Measurements from ENCODE around the gene PPP2R2C.

PPP2R2C gene

GRCh38 chr4:6362243-6362885 lies 110.0 kb downstream of the PPP2R2C start:
- Histone ChIP-seq H3K36me3 (ENCODE audit: low read depth) (no peaks in the 10 kb centered on the region), H3K4me3 (ENCODE audit: severe bottlenecking) (no peak overlapping the region), H3K9me3 (ENCODE audit: severe bottlenecking) (no peaks in the 10 kb centered on the region), H3K27ac (ENCODE audit: poor library complexity, severe bottlenecking) (no peak overlapping the region), H3K4me1 (ENCODE audit: insufficient read depth, poor library complexity, severe bottlenecking) (no peaks in the 10 kb centered on the region), H3K27me3 (ENCODE audit: insufficient read depth, poor library complexity, severe bottlenecking) (peaks cover 5% of the 10 kb centered on the region)
- no peak for TF ChIP-seq CTCF (IDR thresholded peaks at IDR 0.05; ENCODE audit: poor library complexity, severe bottlenecking)
- DNase-seq (ENCODE audit: low spot score), result no peak
- ATAC-seq (ENCODE audit: low read depth), result no peak

GRCh38 chr4:6361076-6361784 lies 111.2 kb downstream of the PPP2R2C start:
- no peak for TF ChIP-seq CTCF (IDR thresholded peaks at IDR 0.05; ENCODE audit: poor library complexity, severe bottlenecking)
- H3K27ac ChIP-seq (ENCODE audit: poor library complexity, severe bottlenecking), result no peak overlapping the region
- H3K27me3 ChIP-seq (ENCODE audit: insufficient read depth, poor library complexity, severe bottlenecking), result no peaks in the 10 kb centered on the region
- H3K9me3 ChIP-seq (ENCODE audit: severe bottlenecking), result no peaks in the 10 kb centered on the region
- H3K4me1 ChIP-seq (ENCODE audit: insufficient read depth, poor library complexity, severe bottlenecking), result no peaks in the 10 kb centered on the region
- ATAC-seq (ENCODE audit: low read depth) (no peak), DNase-seq (ENCODE audit: low spot score) (no peak)
- H3K4me3 ChIP-seq (ENCODE audit: severe bottlenecking), result no peak overlapping the region
- H3K36me3 ChIP-seq (ENCODE audit: low read depth), result no peaks in the 10 kb centered on the region

GRCh38 chr4:6360385-6360784 lies 112.0 kb downstream of the PPP2R2C start:
- no peaks in the 10 kb centered on the region for H3K36me3 ChIP-seq (ENCODE audit: low read depth)
- no peak overlapping the region for H3K27ac ChIP-seq (ENCODE audit: poor library complexity, severe bottlenecking)
- no peaks in the 10 kb centered on the region for H3K4me1 ChIP-seq (ENCODE audit: insufficient read depth, poor library complexity, severe bottlenecking)
- no peaks in the 10 kb centered on the region for H3K27me3 ChIP-seq (ENCODE audit: insufficient read depth, poor library complexity, severe bottlenecking)
- no peaks in the 10 kb centered on the region for H3K9me3 ChIP-seq (ENCODE audit: severe bottlenecking)
- ATAC-seq (ENCODE audit: low read depth), result no peak
- no peak for DNase-seq (ENCODE audit: low spot score)
- H3K4me3 ChIP-seq (ENCODE audit: severe bottlenecking), result no peak overlapping the region
- TF ChIP-seq CTCF (IDR thresholded peaks at IDR 0.05; ENCODE audit: poor library complexity, severe bottlenecking), result no peak

- Histone ChIP-seq H3K4me3 (ENCODE audit: severe bottlenecking) (no peak overlapping the region), H3K9me3 (ENCODE audit: severe bottlenecking) (no peaks in the 10 kb centered on the region), H3K27me3 (ENCODE audit: insufficient read depth, poor library complexity, severe bottlenecking) (no peaks in the 10 kb centered on the region), H3K36me3 (ENCODE audit: low read depth) (no peaks in the 10 kb centered on the region), H3K27ac (ENCODE audit: poor library complexity, severe bottlenecking) (no peak overlapping the region), H3K4me1 (ENCODE audit: insufficient read depth, poor library complexity, severe bottlenecking) (no peaks in the 10 kb centered on the region)
- DNase-seq (ENCODE audit: low spot score) (no peak), ATAC-seq (ENCODE audit: low read depth) (no peak)
- TF ChIP-seq CTCF (IDR thresholded peaks at IDR 0.05; ENCODE audit: poor library complexity, severe bottlenecking), result no peak
Observed at GRCh38 chr4:6359536-6360308, 112.7 kb downstream of the PPP2R2C start.
